Measurements from ENCODE around the gene OR7G2. TPM values are rescaled to one million over a fixed set of nuclear protein-coding genes. Genes with fewer than 3 reads are reported as not detected.

Gene OR7G2
- total RNA-seq, 1 experiment from 2014 or later: not detected

GRCh38 chr19:9151367-9151766, 44.1 kb upstream of the OR7G2 start:
- H2AFZ ChIP-seq (ENCODE audit: low read length): no peak overlapping the region
- no peak overlapping the region for H3K9ac ChIP-seq (ENCODE audit: extremely low read depth, insufficient read length, low read length)
- peaks cover 18% of the 10 kb centered on the region for H3K79me1 ChIP-seq (ENCODE audit: insufficient read depth, low read depth, low read length, poor library complexity, severe bottlenecking)
- H3K27ac Mint-ChIP-seq: no peak overlapping the region
- H3K23me2 ChIP-seq (ENCODE audit: insufficient read length, low read depth, low read length, poor library complexity, severe bottlenecking): no peaks in the 10 kb centered on the region
- peaks cover 76 to 99% of the 10 kb centered on the region in 2 experiments for H3K9me3 Mint-ChIP-seq
- no peak overlapping the region for H3K4me2 ChIP-seq (ENCODE audit: insufficient read depth, insufficient read length, low read length)
- no peak overlapping the region for H2BK20ac ChIP-seq (ENCODE audit: low read depth, low read length, poor library complexity, severe bottlenecking)
- H2BK120ac ChIP-seq (ENCODE audit: low read depth, low read length, poor library complexity, severe bottlenecking): no peak overlapping the region
- no peaks in the 10 kb centered on the region for H3K4me1 ChIP-seq (ENCODE audit: insufficient read depth, low read length)
- no peak overlapping the region for H3K4me3 Mint-ChIP-seq
- no peak overlapping the region for H2BK15ac ChIP-seq (ENCODE audit: low read depth, low read length)
- no peak overlapping the region for H3K14ac ChIP-seq (ENCODE audit: insufficient read depth, low read length)
- H4K91ac ChIP-seq (ENCODE audit: insufficient read length, low read depth, low read length): no peak overlapping the region
- no peak overlapping the region for H3T11ph ChIP-seq (ENCODE audit: low read length)
- no peak overlapping the region for H4K5ac ChIP-seq (ENCODE audit: insufficient read length, low read depth, low read length)
- 0 out of 4 replicates have a peak, but pooled peaks cover 0 to 2% of the 10 kb centered on the region in 2 experiments for H3K4me1 Mint-ChIP-seq
- H2BK12ac ChIP-seq (ENCODE audit: insufficient read length, low read depth, low read length): no peak overlapping the region
- H3K36me3 Mint-ChIP-seq (ENCODE audit: insufficient read depth in 1 of 3, low read depth in 3 of 3): peaks cover 93 to 99% (median 99%) of the 10 kb centered on the region in 3 experiments
- no peak overlapping the region for H2AK5ac ChIP-seq (ENCODE audit: insufficient read length, low read length)
- H3K9me3 ChIP-seq (ENCODE audit: control insufficient read depth, low read depth, low read length): peaks cover 38% of the 10 kb centered on the region
- no peak overlapping the region for H3K27ac ChIP-seq (ENCODE audit: insufficient read length, low read depth, low read length)
- TF ChIP-seq, protein P1, sequence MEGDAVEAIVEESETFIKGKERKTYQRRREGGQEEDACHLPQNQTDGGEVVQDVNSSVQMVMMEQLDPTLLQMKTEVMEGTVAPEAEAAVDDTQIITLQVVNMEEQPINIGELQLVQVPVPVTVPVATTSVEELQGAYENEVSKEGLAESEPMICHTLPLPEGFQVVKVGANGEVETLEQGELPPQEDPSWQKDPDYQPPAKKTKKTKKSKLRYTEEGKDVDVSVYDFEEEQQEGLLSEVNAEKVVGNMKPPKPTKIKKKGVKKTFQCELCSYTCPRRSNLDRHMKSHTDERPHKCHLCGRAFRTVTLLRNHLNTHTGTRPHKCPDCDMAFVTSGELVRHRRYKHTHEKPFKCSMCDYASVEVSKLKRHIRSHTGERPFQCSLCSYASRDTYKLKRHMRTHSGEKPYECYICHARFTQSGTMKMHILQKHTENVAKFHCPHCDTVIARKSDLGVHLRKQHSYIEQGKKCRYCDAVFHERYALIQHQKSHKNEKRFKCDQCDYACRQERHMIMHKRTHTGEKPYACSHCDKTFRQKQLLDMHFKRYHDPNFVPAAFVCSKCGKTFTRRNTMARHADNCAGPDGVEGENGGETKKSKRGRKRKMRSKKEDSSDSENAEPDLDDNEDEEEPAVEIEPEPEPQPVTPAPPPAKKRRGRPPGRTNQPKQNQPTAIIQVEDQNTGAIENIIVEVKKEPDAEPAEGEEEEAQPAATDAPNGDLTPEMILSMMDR (conservative IDR thresholded peaks at IDR 0.05): no peak
- no peak for DNase-seq
- H3K4ac ChIP-seq (ENCODE audit: low read depth, low read length): no peak overlapping the region
- H3K27me3 ChIP-seq (ENCODE audit: insufficient read depth, low read length): no peaks in the 10 kb centered on the region
- H4K8ac ChIP-seq (replicated peaks; ENCODE audit: insufficient read length, low read depth, low read length): no peak overlapping the region
- no peak overlapping the region for H3K56ac ChIP-seq (ENCODE audit: insufficient read length, low read depth, low read length)
- no CpG with 5 or more reads among the region's 5 CpGs for WGBS (ENCODE audit: extremely low coverage, insufficient read length, low lambda C conversion rate)
- H4K20me1 ChIP-seq (ENCODE audit: control insufficient read depth, insufficient read depth, insufficient read length): no peaks in the 10 kb centered on the region
- H3K23ac ChIP-seq (ENCODE audit: insufficient read length, low read depth, low read length): no peak overlapping the region
- H3K18ac ChIP-seq (ENCODE audit: insufficient read length, low read depth, low read length): no peak overlapping the region
- H3K27me3 Mint-ChIP-seq (ENCODE audit: low read depth): no peaks in the 10 kb centered on the region; the same call in none of the 2 replicates
- H3K79me2 ChIP-seq (ENCODE audit: insufficient read depth, low read length): peaks cover 81% of the 10 kb centered on the region
- H2BK5ac ChIP-seq (ENCODE audit: insufficient read length, low read length): no peak overlapping the region
